ENCODE results near the gene POLR2A. TPM values are rescaled to one million over a fixed set of nuclear protein-coding genes. Genes with fewer than 3 reads are reported as not detected.
A peak's percentile ranks its signal among the peaks of the same experiment; 100 is the strongest.

The POLR2A gene
- total RNA-seq, 1 donor from 2014 or later = 41.2 TPM

DNA sequence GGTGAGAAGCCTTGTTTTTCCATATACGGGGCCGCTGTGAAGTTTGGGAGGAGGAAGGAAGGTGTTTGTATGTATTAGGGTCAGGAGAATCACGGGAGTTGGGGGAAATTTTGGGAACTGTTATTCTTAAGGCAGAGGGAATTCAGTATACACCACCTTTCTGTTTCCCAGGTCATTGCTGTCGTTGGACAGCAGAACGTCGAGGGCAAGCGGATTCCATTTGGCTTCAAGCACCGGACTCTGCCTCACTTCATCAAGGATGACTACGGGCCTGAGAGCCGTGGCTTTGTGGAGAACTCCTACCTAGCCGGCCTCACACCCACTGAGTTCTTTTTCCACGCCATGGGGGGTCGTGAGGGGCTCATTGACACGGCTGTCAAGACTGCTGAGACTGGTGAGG is 17.6 kb downstream of the POLR2A start:
- DNase-seq (ENCODE audit: low read depth) = no peak

DNA sequence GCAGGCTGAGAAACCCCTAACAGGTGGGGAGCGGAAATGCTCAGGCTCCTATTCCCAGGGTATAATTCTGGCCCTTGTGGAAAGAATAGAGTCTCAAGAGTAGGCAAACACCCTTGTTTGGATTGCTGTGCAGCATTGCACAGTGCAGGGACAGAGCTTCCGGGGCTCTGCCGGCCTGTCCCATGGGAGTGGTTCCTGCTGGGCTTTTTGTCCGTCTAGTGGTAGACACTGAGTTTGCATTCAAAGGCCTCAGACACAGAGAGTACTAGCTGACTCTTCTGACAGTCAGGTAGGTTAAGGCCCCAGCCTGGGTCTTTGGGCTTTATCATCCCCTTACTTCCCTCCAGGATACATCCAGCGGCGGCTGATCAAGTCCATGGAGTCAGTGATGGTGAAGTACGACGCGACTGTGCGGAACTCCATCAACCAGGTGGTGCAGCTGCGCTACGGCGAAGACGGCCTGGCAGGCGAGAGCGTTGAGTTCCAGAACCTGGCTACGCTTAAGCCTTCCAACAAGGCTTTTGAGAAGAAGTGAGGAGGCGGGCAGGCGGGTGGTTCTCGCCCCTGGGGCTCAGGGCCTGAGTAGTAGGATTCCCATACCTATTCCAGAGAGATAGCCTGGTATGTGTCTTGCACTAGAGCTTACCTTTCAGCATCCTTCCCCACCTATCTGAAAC is 18.1 kb downstream of the POLR2A start:
- no peak for DNase-seq (ENCODE audit: low read depth)

DNA sequence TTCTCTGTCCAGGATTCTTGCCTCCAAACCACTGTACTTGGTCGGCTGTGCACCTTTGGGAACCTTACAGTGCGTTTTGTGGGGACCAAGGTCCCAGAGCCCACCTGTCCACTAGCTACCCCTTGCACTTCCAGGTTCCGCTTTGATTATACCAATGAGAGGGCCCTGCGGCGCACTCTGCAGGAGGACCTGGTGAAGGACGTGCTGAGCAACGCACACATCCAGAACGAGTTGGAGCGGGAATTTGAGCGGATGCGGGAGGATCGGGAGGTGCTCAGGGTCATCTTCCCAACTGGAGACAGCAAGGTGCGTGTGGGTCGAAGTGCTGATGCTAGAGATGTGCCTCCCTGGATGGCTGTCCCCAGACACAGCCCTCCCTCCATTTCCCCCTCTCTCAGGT is 18.8 kb downstream of the POLR2A start:
- DNase-seq (ENCODE audit: low read depth) = no peak

DNA sequence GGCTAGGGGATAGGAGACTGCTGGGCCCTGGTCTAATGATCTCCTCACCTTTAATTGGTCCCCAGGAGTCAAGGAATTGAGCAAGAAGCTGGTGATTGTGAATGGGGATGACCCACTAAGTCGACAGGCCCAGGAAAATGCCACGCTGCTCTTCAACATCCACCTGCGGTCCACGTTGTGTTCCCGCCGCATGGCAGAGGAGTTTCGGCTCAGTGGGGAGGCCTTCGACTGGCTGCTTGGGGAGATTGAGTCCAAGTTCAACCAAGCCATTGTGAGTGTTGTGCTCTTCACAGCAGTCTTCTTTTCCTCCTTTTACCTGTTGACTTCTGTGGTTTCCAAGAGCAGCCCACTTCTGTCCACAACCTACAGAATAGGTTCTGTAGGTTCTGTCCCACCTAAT is 19.4 kb downstream of the POLR2A start:
- DNase-seq (ENCODE audit: low read depth) = no peak

DNA sequence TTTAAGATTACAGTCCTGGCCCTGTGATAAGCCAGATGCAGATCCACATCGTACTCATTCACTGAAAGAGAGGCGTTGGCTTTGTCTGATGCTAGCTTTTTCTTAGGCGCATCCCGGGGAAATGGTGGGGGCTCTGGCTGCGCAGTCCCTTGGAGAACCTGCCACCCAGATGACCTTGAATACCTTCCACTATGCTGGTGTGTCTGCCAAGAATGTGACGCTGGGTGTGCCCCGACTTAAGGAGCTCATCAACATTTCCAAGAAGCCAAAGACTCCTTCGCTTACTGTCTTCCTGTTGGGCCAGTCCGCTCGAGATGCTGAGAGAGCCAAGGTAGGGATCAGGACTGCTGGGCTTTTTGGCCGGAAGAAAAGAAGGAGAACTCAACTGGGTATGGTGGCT is 24.0 kb downstream of the POLR2A start:
- DNase-seq (ENCODE audit: low read depth) = no peak

DNA sequence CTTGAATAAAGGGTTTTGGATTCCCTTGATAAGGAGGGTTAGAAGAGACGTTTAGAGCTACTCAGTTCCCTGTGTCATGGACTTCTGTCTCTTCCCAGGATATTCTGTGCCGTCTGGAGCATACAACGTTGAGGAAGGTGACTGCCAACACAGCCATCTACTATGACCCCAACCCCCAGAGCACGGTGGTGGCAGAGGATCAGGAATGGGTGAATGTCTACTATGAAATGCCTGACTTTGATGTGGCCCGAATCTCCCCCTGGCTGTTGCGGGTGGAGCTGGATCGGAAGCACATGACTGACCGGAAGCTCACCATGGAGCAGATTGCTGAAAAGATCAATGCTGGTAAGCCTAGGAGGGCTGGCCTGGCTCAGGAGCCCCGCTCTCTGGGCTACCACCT is 24.7 kb downstream of the POLR2A start:
- DNase-seq (ENCODE audit: low read depth) = no peak

DNA sequence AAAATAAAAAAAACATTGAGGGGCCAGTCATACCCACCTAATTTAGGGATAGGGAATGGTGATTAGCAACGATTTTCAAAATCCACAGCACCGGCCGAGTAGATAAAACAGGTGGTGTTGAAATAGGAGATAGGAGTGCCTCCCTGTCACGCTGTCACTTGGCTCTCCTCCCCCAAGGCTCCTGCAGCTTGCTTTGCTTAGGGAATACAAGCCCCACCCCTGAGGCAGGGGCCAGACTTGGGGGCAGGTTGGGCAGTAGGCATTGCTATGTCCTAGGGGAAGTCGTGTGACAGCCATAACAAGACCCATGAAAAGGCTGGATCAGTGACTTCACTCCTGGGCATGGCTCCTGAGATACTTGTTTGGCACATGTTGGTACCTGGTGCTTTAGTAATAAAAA is 25.8 kb downstream of the POLR2A start:
- DNase-seq (ENCODE audit: low read depth) = peak; percentile 16

DNA sequence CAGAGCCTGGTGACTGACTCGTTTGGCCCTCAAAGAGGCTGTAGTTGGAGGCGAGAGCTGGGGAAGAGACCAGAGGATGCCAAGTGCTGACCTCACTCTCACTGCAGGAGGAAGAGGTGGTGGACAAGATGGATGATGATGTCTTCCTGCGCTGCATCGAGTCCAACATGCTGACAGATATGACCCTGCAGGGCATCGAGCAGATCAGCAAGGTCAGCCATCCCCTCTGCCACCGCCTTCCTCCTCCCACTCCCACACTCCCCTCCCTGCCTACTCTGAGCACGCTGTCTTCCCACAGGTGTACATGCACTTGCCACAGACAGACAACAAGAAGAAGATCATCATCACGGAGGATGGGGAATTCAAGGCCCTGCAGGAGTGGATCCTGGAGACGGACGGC is 26.9 kb downstream of the POLR2A start:
- no peak for DNase-seq (ENCODE audit: low read depth)

DNA sequence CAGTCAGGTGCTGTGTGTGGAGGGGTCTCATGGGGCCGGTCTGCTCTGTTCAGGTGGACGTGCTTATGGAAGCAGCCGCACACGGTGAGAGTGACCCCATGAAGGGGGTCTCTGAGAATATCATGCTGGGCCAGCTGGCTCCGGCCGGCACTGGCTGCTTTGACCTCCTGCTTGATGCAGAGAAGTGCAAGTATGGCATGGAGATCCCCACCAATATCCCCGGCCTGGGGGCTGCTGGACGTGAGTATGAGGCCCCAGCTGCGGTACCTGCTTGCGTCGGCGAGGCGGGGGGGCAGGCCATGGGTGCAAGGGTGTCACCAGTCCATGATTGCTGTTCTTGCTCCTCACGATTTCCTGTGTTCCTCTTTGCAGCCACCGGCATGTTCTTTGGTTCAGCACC is 27.9 kb downstream of the POLR2A start:
- DNase-seq (ENCODE audit: low read depth) = no peak

DNA sequence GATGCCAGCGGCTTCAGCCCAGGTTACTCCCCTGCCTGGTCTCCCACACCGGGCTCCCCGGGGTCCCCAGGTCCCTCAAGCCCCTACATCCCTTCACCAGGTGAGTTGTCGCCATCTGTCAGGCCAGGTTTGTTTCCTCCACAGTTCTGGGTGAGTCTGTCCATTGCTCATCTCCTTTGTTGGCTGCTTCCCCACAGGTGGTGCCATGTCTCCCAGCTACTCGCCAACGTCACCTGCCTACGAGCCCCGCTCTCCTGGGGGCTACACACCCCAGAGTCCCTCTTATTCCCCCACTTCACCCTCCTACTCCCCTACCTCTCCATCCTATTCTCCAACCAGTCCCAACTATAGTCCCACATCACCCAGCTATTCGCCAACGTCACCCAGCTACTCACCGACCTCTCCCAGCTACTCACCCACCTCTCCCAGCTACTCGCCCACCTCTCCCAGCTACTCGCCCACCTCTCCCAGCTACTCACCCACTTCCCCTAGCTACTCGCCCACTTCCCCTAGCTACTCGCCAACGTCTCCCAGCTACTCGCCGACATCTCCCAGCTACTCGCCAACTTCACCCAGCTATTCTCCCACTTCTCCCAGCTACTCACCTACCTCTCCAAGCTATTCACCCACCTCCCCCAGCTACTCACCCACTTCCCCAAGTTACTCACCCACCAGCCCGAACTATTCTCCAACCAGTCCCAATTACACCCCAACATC is 28.8 kb downstream of the POLR2A start:
- DNase-seq (ENCODE audit: low read depth) = no peak

DNA sequence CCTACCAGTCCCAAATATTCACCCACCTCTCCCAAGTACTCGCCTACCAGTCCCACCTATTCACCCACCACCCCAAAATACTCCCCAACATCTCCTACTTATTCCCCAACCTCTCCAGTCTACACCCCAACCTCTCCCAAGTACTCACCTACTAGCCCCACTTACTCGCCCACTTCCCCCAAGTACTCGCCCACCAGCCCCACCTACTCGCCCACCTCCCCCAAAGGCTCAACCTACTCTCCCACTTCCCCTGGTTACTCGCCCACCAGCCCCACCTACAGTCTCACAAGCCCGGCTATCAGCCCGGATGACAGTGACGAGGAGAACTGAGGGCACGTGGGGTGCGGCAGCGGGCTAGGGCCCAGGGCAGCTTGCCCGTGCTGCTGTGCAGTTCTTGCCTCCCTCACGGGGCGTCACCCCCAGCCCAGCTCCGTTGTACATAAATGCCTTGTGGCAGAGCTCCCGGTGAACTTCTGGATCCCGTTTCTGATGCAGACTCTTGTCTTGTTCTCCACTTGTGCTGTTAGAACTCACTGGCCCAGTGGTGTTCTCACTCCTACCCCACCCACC is 29.8 kb downstream of the POLR2A start:
- DNase-seq (ENCODE audit: low read depth) = no peak

DNA sequence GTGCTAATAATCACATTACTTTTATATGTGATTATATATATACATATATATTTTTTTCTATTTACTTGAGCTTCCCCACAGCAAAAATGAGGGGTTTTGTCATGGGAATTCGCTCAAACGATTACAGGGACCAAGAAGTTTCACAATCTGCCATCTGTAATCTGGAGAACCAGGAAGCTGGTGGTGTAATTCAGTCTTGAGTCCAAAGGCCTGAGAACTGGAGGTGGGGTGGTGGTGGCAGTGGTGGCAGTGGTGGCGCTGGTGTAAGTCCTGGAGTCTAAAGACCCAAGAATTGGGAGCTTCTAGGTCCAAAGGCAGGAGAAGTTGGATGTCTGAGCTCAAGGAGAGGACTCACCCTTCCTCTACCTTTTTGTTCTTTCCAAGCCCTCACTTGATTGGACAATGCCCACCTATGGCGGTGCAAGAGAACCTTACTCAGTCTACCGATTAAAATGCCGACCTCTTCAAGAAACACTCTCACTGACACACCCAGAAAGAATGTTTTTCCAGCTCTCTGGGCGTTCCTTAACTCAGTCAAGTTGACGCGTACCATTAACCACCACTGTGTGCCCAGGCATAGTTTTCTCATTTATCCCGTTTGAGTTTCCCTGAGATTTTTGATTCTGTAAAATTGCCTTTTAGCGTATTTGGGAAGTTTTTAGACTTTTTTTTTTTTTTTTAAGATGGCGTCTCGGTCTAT is 31.9 kb downstream of the POLR2A start:
- DNase-seq (ENCODE audit: low read depth) = no peak

DNA sequence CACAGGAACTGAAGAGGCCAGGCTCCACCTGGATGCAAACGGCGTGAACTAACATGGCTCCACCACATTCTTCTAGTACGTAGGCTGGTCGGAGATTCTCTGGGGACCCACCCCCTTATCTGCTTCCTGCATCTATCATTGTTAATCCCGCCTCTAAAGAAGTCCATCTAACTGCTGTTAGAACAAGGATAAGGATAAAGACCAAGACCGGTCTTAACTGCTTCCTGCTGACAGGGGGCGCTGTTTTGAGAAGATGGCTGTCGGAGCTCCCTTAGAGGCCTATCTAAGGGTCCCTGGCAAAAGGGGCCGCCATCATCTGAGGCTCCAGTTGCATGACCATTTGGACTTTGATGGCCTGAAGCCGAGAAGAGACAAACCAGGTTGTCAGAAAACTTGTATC is 38.9 kb downstream of the POLR2A start:
- DNase-seq (ENCODE audit: low read depth) = no peak

DNA sequence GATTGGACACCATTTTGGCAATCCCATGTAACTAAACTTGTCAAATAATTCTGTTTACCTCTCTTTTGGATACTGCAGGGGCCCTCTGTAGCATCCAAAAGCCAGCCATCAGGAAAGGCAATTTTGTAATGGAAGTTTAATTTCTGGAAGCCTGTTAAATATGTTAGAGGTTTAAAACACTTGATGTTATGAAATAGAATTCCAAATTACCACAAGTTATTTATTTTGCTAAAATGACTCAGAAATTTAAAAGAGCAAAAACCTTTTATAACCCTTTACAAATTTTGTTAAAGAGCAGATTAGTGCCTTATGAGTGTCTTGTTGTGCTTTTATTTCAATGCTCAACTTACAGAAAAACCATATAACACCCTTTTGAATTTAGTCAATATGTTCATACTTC is 44.7 kb downstream of the POLR2A start:
- DNase-seq (ENCODE audit: low read depth) = no peak

DNA sequence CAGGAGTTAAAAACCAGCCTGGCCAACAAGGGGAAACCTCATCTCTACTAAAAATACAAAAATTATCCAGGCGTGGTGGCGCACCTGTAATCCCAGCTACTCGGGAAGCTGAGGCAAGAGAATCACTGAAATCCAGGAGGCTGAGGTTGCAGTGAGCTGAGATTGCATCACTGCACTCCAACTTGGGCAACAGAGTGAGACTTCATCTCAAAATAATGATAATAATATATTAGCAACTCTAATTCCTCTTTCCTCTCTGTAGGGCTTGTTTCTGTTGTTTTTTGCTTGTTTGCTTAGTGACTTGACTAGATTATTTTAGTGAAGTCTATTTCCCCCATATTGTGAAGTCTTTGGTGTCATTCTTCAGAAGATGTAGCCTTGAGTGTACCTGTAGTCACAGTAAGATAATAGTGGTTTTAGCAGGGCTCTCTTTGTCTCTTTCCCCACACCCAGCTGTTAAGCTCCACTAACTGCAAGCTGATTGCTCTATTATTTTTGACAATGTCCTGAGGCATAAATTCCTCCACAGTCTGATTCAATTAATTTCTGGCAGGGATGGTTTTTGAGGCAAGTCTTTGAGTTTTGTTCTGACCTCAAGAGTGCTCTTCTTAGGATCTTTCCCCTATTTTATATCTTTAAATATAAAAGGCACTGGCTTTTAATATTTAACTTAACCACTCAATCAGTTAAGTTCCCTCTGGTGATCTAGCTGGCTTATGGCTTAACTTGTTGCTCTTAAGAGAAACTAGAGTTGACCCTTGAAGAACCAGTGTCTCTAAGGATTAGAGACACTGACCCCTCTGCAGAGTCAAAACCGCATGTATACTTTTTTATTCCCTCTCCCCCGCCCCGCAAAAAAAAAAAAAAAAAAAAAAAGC is 46.1 kb downstream of the POLR2A start:
- DNase-seq (ENCODE audit: low read depth) = no peak

DNA sequence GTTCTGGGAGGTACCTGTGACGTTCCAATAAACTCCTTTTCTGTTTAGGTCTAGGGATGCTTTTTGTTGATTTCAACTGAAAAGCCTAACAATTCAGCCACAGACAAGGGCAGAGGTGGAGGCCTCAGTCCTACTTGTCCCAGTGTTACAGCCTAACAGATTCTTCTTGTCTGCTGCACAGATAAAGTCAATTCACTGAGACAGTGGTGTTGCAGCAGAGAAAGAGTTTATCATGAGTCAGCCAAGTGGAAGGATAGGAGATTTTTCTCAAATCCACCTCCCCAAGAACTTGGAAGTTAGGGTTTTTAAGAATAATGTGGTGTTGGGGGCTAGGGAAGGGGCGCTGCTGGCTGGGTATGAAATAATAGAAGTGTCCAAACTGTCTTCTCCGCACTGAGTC is 53.9 kb downstream of the POLR2A start:
- DNase-seq (ENCODE audit: low read depth) = no peak

DNA sequence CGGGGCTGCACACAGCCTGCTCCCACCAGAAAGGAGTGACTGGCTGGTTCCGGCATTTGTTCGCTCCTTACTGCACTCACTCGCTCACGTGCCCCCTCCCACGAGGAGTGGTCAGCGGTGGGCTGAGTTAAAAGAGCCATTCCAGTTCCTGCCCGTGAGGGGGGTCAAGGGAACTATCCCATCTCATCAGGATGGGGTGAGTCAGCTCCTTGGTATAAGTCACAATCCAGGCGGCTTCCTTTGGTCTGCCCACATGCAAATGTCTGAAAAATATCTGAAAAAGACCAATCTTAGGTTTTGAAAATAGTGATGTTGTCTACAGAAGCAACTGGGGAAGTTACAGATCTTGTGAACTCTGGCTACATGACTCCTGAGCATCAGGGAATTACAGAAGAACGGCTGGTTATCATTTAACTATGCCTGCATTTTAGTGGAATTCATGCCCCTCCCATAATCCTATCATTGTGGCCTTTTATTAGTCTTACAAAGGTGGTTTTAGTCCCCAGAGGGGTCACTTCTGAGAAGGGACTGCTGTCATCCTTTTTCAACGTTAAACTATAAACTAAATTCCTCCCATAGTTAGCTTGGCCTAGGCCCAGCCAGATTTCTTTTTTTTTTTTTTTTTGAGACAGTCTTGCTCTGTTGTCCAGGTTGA is 54.9 kb downstream of the POLR2A start:
- DNase-seq (ENCODE audit: low read depth) = no peak

DNA sequence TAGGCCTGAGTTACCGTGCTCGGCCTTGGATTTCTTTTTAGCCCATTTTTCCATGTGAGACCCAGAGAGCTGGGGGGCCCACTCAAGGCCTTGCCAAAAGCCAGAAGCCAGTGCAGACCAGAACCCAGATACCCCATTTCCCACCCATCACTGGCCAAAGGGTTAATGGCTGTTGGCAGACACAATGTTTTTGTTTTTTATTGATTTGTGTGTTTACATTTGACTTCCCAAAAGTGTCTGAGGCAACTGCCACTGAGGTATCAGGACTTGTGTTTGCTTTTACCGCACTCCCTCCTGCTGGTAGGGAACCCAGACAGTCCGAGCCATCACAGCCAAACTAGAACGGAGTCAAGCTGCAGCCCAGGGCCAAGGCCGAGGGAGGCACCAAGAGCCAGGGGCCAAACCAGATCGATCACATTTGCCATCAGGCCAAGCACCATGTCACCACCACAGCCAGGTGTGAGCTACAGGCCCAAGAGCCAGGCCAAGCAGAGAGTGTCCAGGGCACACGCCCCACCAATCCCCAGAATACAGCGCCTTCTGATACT is 57.0 kb downstream of the POLR2A start:
- DNase-seq (ENCODE audit: low read depth) = no peak

DNA sequence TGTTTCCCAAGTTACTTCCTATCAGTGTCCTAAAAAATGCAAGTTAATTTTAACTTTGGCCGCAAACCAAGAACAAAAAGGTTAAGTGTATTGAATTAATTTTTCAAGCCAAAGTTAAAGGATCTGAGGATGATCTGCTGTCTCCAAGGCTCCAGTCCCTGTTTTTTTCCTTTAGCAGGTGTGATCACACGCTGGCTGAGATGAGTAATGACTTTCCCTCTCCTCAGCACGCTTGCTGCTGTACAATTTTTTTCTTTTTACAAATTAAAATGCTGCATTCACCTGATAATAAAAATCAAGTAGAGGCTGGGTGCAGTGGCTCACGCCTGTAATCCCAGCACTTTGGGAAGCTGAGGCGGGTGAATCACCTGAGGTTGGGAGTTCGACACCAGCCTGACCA is 60.7 kb downstream of the POLR2A start:
- no peak for DNase-seq (ENCODE audit: low read depth)

Measured in myocyte (in vitro differentiated cells).